ENCODE measurements around the gene ADAM33. TPM values are rescaled to one million over a fixed set of nuclear protein-coding genes. Genes with fewer than 3 reads are reported as not detected.

The ADAM33 gene
- total and polyA plus RNA-seq, 2 of the 13 experiments (the other 11 are each of a cell fraction or from before 2014, with no cell fraction given): not detected

DNA sequence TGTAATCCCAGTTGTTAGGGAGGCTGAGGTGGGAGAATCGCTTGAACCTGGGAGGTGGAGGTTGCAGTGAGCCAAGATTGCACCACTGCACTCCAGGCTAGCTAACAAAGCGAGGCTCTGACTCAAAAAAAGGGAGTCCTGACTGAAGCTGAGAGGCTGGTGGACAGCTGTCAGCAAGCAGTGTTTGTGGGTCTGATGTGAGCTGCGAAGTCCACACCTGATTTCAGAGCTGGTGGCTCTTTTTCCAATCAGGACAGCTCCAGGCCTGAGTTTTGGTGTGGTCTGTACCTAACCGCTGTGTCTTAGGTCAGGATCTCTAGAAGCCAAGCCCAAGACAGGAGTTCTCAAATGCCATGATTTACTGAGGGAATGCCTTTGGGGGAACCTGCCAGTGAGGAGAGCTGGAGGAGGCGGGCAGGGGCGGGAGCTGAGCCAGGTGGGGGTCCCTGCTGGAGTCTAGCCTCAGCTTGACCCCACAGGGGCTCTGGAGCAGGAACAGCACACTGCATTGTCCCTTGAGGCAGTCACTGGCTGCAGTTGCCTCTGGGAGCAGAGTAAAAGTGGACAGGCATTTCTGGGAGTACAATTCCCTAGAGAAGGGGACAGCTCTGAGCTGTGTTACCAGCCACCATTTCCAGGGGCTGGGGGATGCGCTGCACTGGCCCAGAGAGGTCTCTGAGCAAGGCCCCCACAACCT is 23.6 kb downstream of the ADAM33 start:
- DNase-seq (ENCODE audit: low spot score) (no peak), ATAC-seq (peak; percentile 17), FAIRE-seq (no peak)
- Histone ChIP-seq H3K9me3 (ENCODE audit: low read length) (no peaks in the 10 kb centered on the region), H2AFZ (ENCODE audit: low read length) (peak overlapping the region; percentile 80), H3K9ac (ENCODE audit: insufficient read depth, low read depth, low read length) (0 out of 2 replicates have a peak overlapping the region, but pooled peaks have one; percentile 9), H3K27me3 (ENCODE audit: control insufficient read depth in 1 of 2, insufficient read depth in 2 of 2, low read length in 2 of 2) (peaks cover 6 to 21% of the 10 kb centered on the region in 2 experiments; a peak in 4 of 5 replicates), H3K79me2 (ENCODE audit: insufficient read depth, low read length) (no peaks in the 10 kb centered on the region), H3K4me1 (ENCODE audit: insufficient read depth, low read length) (peaks cover 51% of the 10 kb centered on the region), H4K20me1 (ENCODE audit: insufficient read depth, low read length) (no peaks in the 10 kb centered on the region), H3K4me2 (ENCODE audit: low read depth, low read length) (peak overlapping the region; percentile 97), H3K4me3 (replicated peaks in 1 of 3; ENCODE audit: insufficient read depth in 1 of 3, low read depth in 2 of 3, low read length in 3 of 3) (peak overlapping the region; percentile 29 to 72 (median 48); a peak in 5 of 6 replicates), H3K27ac (ENCODE audit: extremely low read length, insufficient read depth, low read length) (peak overlapping the region; percentile 48), H3K36me3 (replicated peaks in 1 of 2; ENCODE audit: control insufficient read depth in 1 of 2, insufficient read depth in 2 of 2, low read length in 2 of 2) (no peaks in the 10 kb centered on the region)
- 80% methylated on average over 7 of the region's 7 CpGs for WGBS (ENCODE audit: low lambda C conversion rate)
- no TSS peak for BruUV-seq (replicated peaks)
- CTCF ChIA-PET (ENCODE audit: low intra/inter-chr PET ratio, low total read pairs): no interaction called here
- intact Hi-C loops (cut with micrococcal nuclease; ENCODE audit: unreplicated experiment) (no loop called here), in situ Hi-C loops (cut with HindIII; ENCODE audit: extremely low pct_ligation_motif_present, low pct_unique_long_range_greater_than_20kb) (no loop called here)
- POLR2A ChIA-PET: interaction anchor here (0.9 kb wide), 1 partner anchor 123 kb away, joined by 3 read pairs; the partner anchor contains the start of gene SPEF1
- TF ChIP-seq FOXA1 (IDR thresholded peaks at IDR 0.05) (no peak), FOXA1 (CRISPR knock-in tag; IDR thresholded peaks at IDR 0.05) (no peak), ZBTB21 (CRISPR knock-in tag; IDR thresholded peaks at IDR 0.05) (no peak), CEBPG (CRISPR knock-in tag; IDR thresholded peaks at IDR 0.05) (no peak), GPN1 (CRISPR knock-in tag; IDR thresholded peaks at IDR 0.05; ENCODE audit: borderline replicate concordance) (no peak), ZFP41 (CRISPR knock-in tag; IDR thresholded peaks at IDR 0.05; ENCODE audit: borderline replicate concordance) (0 out of 2 replicates have a peak, but pooled peaks have one; percentile 19), ZNF547 (CRISPR knock-in tag; IDR thresholded peaks at IDR 0.05) (0 out of 2 replicates have a peak, but pooled peaks have one; percentile 5), ARNT2 (CRISPR knock-in tag; IDR thresholded peaks at IDR 0.05; ENCODE audit: low read depth) (no peak), EP300 (IDR thresholded peaks at IDR 0.05; ENCODE audit: low read depth in 2 of 2, low read length in 2 of 2) (no peak), EP300 (CRISPR knock-in tag; IDR thresholded peaks at IDR 0.05; ENCODE audit: borderline replicate concordance) (no peak), ZNF230 (CRISPR knock-in tag; IDR thresholded peaks at IDR 0.05) (no peak; the same call in 1 of the 2 replicates), ZNF12 (CRISPR knock-in tag; IDR thresholded peaks at IDR 0.05) (no peak)
- TF ChIP-seq, protein P1, sequence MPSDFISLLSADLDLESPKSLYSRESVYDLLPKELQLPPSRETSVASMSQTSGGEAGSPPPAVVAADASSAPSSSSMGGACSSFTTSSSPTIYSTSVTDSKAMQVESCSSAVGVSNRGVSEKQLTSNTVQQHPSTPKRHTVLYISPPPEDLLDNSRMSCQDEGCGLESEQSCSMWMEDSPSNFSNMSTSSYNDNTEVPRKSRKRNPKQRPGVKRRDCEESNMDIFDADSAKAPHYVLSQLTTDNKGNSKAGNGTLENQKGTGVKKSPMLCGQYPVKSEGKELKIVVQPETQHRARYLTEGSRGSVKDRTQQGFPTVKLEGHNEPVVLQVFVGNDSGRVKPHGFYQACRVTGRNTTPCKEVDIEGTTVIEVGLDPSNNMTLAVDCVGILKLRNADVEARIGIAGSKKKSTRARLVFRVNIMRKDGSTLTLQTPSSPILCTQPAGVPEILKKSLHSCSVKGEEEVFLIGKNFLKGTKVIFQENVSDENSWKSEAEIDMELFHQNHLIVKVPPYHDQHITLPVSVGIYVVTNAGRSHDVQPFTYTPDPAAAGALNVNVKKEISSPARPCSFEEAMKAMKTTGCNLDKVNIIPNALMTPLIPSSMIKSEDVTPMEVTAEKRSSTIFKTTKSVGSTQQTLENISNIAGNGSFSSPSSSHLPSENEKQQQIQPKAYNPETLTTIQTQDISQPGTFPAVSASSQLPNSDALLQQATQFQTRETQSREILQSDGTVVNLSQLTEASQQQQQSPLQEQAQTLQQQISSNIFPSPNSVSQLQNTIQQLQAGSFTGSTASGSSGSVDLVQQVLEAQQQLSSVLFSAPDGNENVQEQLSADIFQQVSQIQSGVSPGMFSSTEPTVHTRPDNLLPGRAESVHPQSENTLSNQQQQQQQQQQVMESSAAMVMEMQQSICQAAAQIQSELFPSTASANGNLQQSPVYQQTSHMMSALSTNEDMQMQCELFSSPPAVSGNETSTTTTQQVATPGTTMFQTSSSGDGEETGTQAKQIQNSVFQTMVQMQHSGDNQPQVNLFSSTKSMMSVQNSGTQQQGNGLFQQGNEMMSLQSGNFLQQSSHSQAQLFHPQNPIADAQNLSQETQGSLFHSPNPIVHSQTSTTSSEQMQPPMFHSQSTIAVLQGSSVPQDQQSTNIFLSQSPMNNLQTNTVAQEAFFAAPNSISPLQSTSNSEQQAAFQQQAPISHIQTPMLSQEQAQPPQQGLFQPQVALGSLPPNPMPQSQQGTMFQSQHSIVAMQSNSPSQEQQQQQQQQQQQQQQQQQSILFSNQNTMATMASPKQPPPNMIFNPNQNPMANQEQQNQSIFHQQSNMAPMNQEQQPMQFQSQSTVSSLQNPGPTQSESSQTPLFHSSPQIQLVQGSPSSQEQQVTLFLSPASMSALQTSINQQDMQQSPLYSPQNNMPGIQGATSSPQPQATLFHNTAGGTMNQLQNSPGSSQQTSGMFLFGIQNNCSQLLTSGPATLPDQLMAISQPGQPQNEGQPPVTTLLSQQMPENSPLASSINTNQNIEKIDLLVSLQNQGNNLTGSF (CRISPR knock-in tag; IDR thresholded peaks at IDR 0.05): no peak
- TF ChIP-seq, protein P2, sequence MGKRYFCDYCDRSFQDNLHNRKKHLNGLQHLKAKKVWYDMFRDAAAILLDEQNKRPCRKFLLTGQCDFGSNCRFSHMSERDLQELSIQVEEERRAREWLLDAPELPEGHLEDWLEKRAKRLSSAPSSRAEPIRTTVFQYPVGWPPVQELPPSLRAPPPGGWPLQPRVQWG (CRISPR knock-in tag; IDR thresholded peaks at IDR 0.05; ENCODE audit: borderline replicate concordance, low read depth): no peak
- TF ChIP-seq, protein P3, sequence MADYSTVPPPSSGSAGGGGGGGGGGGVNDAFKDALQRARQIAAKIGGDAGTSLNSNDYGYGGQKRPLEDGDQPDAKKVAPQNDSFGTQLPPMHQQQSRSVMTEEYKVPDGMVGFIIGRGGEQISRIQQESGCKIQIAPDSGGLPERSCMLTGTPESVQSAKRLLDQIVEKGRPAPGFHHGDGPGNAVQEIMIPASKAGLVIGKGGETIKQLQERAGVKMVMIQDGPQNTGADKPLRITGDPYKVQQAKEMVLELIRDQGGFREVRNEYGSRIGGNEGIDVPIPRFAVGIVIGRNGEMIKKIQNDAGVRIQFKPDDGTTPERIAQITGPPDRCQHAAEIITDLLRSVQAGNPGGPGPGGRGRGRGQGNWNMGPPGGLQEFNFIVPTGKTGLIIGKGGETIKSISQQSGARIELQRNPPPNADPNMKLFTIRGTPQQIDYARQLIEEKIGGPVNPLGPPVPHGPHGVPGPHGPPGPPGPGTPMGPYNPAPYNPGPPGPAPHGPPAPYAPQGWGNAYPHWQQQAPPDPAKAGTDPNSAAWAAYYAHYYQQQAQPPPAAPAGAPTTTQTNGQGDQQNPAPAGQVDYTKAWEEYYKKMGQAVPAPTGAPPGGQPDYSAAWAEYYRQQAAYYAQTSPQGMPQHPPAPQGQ (CRISPR knock-in tag; IDR thresholded peaks at IDR 0.05; ENCODE audit: borderline replicate concordance): no peak
- TF ChIP-seq, protein P4, sequence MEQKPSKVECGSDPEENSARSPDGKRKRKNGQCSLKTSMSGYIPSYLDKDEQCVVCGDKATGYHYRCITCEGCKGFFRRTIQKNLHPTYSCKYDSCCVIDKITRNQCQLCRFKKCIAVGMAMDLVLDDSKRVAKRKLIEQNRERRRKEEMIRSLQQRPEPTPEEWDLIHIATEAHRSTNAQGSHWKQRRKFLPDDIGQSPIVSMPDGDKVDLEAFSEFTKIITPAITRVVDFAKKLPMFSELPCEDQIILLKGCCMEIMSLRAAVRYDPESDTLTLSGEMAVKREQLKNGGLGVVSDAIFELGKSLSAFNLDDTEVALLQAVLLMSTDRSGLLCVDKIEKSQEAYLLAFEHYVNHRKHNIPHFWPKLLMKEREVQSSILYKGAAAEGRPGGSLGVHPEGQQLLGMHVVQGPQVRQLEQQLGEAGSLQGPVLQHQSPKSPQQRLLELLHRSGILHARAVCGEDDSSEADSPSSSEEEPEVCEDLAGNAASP (CRISPR knock-in tag; IDR thresholded peaks at IDR 0.05; ENCODE audit: borderline replicate concordance): no peak
